Neural progenitor cell (in vitro differentiated cells): Measurements from ENCODE around the gene CD28.

Experiments used
- EZH2 ChIP-seq: fragments of 200-600 bp; sonication (generic); IDR thresholded peaks from 2 replicates; pipeline ENCODE4 v1.6.1; 2017; ENCODE audit warnings: antibody characterized with exemption, mild to moderate bottlenecking, moderate library complexity
- EZH2phosphoT487 ChIP-seq: fragments of 200-600 bp; sonication (generic); IDR thresholded peaks from 2 replicates; pipeline ENCODE4 v1.6.1; 2017; ENCODE audit warnings: antibody characterized with exemption
- TF ChIP-seq, protein P1 (sequence below): fragments of 200-600 bp; sonication (generic); IDR thresholded peaks from 2 replicates; pipeline ENCODE4 v1.5.1; 2017; ENCODE audit warnings: antibody characterized with exemption, mild to moderate bottlenecking

- TF ChIP-seq, protein P1, sequence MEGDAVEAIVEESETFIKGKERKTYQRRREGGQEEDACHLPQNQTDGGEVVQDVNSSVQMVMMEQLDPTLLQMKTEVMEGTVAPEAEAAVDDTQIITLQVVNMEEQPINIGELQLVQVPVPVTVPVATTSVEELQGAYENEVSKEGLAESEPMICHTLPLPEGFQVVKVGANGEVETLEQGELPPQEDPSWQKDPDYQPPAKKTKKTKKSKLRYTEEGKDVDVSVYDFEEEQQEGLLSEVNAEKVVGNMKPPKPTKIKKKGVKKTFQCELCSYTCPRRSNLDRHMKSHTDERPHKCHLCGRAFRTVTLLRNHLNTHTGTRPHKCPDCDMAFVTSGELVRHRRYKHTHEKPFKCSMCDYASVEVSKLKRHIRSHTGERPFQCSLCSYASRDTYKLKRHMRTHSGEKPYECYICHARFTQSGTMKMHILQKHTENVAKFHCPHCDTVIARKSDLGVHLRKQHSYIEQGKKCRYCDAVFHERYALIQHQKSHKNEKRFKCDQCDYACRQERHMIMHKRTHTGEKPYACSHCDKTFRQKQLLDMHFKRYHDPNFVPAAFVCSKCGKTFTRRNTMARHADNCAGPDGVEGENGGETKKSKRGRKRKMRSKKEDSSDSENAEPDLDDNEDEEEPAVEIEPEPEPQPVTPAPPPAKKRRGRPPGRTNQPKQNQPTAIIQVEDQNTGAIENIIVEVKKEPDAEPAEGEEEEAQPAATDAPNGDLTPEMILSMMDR: no peak
- TF ChIP-seq EZH2: no peak
- no peak for TF ChIP-seq EZH2phosphoT487
Observed at GRCh38 chr2:203732092-203732952, 25.9 kb downstream of the CD28 start.
